ENCODE measurements around the gene AGBL1. TPM values are rescaled to one million over a fixed set of nuclear protein-coding genes. Genes with fewer than 3 reads are reported as not detected.

The AGBL1 gene
- total RNA-seq, 1 donor from 2014 or later: not detected

DNA sequence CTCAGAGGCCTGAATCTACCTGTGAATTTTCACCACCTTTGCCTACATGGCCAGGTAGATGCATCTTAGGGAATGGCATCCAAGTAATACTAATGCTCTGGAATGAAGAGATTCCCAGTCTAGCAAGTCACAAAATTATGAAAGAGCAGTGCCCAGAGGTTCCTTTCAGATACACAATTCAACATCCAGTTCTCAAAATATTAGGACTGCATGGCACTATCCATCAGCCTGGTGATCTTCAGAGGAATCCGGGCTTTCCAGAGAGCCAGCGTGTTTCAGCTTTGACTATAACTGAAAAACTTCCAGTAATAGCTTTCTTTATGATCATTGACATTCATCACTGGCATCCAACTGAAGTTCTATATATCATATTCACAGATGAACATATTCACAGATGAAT, 849.8 kb downstream of the AGBL1 start:
- TF ChIP-seq, protein P1, sequence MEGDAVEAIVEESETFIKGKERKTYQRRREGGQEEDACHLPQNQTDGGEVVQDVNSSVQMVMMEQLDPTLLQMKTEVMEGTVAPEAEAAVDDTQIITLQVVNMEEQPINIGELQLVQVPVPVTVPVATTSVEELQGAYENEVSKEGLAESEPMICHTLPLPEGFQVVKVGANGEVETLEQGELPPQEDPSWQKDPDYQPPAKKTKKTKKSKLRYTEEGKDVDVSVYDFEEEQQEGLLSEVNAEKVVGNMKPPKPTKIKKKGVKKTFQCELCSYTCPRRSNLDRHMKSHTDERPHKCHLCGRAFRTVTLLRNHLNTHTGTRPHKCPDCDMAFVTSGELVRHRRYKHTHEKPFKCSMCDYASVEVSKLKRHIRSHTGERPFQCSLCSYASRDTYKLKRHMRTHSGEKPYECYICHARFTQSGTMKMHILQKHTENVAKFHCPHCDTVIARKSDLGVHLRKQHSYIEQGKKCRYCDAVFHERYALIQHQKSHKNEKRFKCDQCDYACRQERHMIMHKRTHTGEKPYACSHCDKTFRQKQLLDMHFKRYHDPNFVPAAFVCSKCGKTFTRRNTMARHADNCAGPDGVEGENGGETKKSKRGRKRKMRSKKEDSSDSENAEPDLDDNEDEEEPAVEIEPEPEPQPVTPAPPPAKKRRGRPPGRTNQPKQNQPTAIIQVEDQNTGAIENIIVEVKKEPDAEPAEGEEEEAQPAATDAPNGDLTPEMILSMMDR (IDR thresholded peaks at IDR 0.05; ENCODE audit: insufficient read depth, low read depth, low read length): no peak
- no peak for TF ChIP-seq EZH2 (IDR thresholded peaks at IDR 0.05; ENCODE audit: insufficient read depth, low read length)
- Mint-ChIP-seq H3K36me3 (ENCODE audit: low read depth, unreplicated experiment) (no peaks in the 10 kb centered on the region), H3K4me1 (ENCODE audit: low read depth, unreplicated experiment) (no peaks in the 10 kb centered on the region), H3K9me3 (ENCODE audit: unreplicated experiment) (no peaks in the 10 kb centered on the region), H3K4me3 (ENCODE audit: unreplicated experiment) (no peak overlapping the region), H3K27ac (ENCODE audit: unreplicated experiment) (no peak overlapping the region), H3K27me3 (ENCODE audit: low read depth, unreplicated experiment) (no peaks in the 10 kb centered on the region)
- Histone ChIP-seq H3K27me3 (ENCODE audit: insufficient read depth, low read length) (no peaks in the 10 kb centered on the region), H3K9me3 (ENCODE audit: insufficient read depth, low read depth, low read length) (no peaks in the 10 kb centered on the region), H3K4me3 (ENCODE audit: insufficient read depth, low read depth, low read length) (no peak overlapping the region), H3K9ac (ENCODE audit: low read length) (no peak overlapping the region), H3K79me2 (ENCODE audit: insufficient read depth, low read length) (no peaks in the 10 kb centered on the region), H4K20me1 (ENCODE audit: insufficient read depth, low read length) (no peaks in the 10 kb centered on the region), H2AFZ (ENCODE audit: low read depth, low read length) (no peak overlapping the region), H3K4me1 (ENCODE audit: insufficient read depth, low read length) (no peaks in the 10 kb centered on the region), H3K36me3 (ENCODE audit: insufficient read depth, low read length) (no peaks in the 10 kb centered on the region), H3K27ac (ENCODE audit: low read depth, low read length) (no peak overlapping the region), H3K4me2 (ENCODE audit: low read length) (no peak overlapping the region)
- FAIRE-seq: no peak
- DNase-seq (ENCODE audit: low read depth): no peak

DNA sequence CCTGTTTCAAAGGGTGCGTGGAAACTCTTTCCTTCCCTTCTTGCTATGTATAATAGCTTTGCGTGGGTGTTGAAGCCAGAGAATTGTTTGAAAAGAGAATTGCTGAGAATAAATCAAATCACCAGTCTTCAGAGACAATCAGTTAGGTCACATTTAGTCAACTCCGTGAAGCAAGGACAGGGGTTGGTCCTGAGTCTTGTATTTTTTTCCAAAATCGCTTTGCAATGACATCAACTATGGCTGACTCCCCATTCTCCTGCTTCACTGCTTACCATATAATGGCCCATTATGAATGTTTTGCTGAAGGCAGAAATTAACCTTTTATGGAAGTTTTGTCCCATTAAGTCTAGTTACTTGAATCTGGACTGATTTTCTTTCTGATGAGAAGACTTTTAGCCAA, 852.8 kb downstream of the AGBL1 start:
- DNase-seq (ENCODE audit: low read depth) (no peak), FAIRE-seq (no peak)
- H3K36me3 Mint-ChIP-seq (ENCODE audit: low read depth, unreplicated experiment): no peaks in the 10 kb centered on the region
- Histone ChIP-seq H3K4me2 (ENCODE audit: low read length) (no peak overlapping the region), H3K4me3 (ENCODE audit: insufficient read depth, low read depth, low read length) (no peak overlapping the region), H3K4me1 (ENCODE audit: insufficient read depth, low read length) (no peaks in the 10 kb centered on the region), H3K27ac (ENCODE audit: low read depth, low read length) (no peak overlapping the region), H4K20me1 (ENCODE audit: insufficient read depth, low read length) (no peaks in the 10 kb centered on the region), H3K9me3 (ENCODE audit: insufficient read depth, low read depth, low read length) (no peaks in the 10 kb centered on the region), H3K9ac (ENCODE audit: low read length) (no peak overlapping the region), H3K27me3 (ENCODE audit: insufficient read depth, low read length) (no peaks in the 10 kb centered on the region), H3K79me2 (ENCODE audit: insufficient read depth, low read length) (no peaks in the 10 kb centered on the region), H2AFZ (ENCODE audit: low read depth, low read length) (no peak overlapping the region), H3K36me3 (ENCODE audit: insufficient read depth, low read length) (no peaks in the 10 kb centered on the region)
- H3K4me3 Mint-ChIP-seq (ENCODE audit: unreplicated experiment): no peak overlapping the region
- no peak for TF ChIP-seq EZH2 (IDR thresholded peaks at IDR 0.05; ENCODE audit: insufficient read depth, low read length)
- TF ChIP-seq, protein P1 (IDR thresholded peaks at IDR 0.05; ENCODE audit: insufficient read depth, low read depth, low read length): no peak
- H3K9me3 Mint-ChIP-seq (ENCODE audit: unreplicated experiment): no peaks in the 10 kb centered on the region
- no peak overlapping the region for H3K27ac Mint-ChIP-seq (ENCODE audit: unreplicated experiment)
- H3K27me3 Mint-ChIP-seq (ENCODE audit: low read depth, unreplicated experiment): no peaks in the 10 kb centered on the region
- no peaks in the 10 kb centered on the region for H3K4me1 Mint-ChIP-seq (ENCODE audit: low read depth, unreplicated experiment)

DNA sequence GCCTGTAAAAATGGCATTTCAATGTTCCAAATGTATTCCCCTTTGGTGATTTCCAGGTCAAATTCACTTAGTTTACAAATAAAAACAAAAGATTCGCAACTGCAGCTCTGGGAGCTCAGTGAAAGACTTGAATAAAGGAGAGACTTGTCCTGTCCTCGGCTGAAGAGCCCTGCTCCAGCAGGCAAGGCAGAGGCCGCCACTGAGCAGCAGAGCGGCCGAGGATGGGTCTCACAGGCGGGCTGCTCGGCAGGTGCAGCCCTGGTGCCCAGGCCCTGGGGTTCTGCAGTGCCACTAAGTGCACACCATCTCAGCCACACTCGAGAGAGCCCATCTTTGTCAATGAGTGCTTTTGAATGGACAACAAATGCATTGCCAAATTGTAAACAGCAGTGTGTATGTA, 856.2 kb downstream of the AGBL1 start:
- no peak for FAIRE-seq
- H3K4me3 ChIP-seq (ENCODE audit: insufficient read depth, low read depth, low read length): no peak overlapping the region
- no peak overlapping the region for H3K4me2 ChIP-seq (ENCODE audit: low read length)
- Mint-ChIP-seq H3K9me3 (ENCODE audit: unreplicated experiment) (no peaks in the 10 kb centered on the region), H3K36me3 (ENCODE audit: low read depth, unreplicated experiment) (no peaks in the 10 kb centered on the region), H3K27ac (ENCODE audit: unreplicated experiment) (no peak overlapping the region), H3K4me1 (ENCODE audit: low read depth, unreplicated experiment) (no peaks in the 10 kb centered on the region), H3K4me3 (ENCODE audit: unreplicated experiment) (no peak overlapping the region), H3K27me3 (ENCODE audit: low read depth, unreplicated experiment) (no peaks in the 10 kb centered on the region)
- H4K20me1 ChIP-seq (ENCODE audit: insufficient read depth, low read length): no peaks in the 10 kb centered on the region
- no peak overlapping the region for H3K9ac ChIP-seq (ENCODE audit: low read length)
- H3K9me3 ChIP-seq (ENCODE audit: insufficient read depth, low read depth, low read length): no peaks in the 10 kb centered on the region
- TF ChIP-seq EZH2 (IDR thresholded peaks at IDR 0.05; ENCODE audit: insufficient read depth, low read length): no peak
- TF ChIP-seq, protein P1 (IDR thresholded peaks at IDR 0.05; ENCODE audit: insufficient read depth, low read depth, low read length): no peak
- H3K4me1 ChIP-seq (ENCODE audit: insufficient read depth, low read length): no peaks in the 10 kb centered on the region
- H2AFZ ChIP-seq (ENCODE audit: low read depth, low read length): no peak overlapping the region
- no peaks in the 10 kb centered on the region for H3K79me2 ChIP-seq (ENCODE audit: insufficient read depth, low read length)
- no peaks in the 10 kb centered on the region for H3K36me3 ChIP-seq (ENCODE audit: insufficient read depth, low read length)
- H3K27me3 ChIP-seq (ENCODE audit: insufficient read depth, low read length): no peaks in the 10 kb centered on the region
- DNase-seq (ENCODE audit: low read depth): no peak
- H3K27ac ChIP-seq (ENCODE audit: low read depth, low read length): no peak overlapping the region
